Motor neuron (in vitro differentiated cells): ENCODE data around the gene PREX1. TPM values are rescaled to one million over a fixed set of nuclear protein-coding genes. Genes with fewer than 3 reads are reported as not detected.
"Not testable (repeated sequence)": the region's sequence is repeated elsewhere in the genome, so short reads cannot be mapped to it uniquely, and the experiment has no call there.

Experiments
- ATAC-seq, 8 experiments: fragments of 200-7000 bp; cut with Tn5 transposase; replicated peaks in 6 of 8; 2 replicates each; pipeline ENCODE4 v1.8.0; 2021; ENCODE audit warnings: mild to moderate bottlenecking in 8 of 8, moderate library complexity in 8 of 8
- H3K27ac ChIP-seq, 2 donors: fragments of 250-450 bp; sonication (Bioruptor Pico); 2 replicates each; pipeline ENCODE4 v1.9.0; 2021; ENCODE audit warnings: antibody characterized with exemption in 2 of 2, mild to moderate bottlenecking in 2 of 2, moderate library complexity in 1 of 2
- H3K4me1 ChIP-seq, 2 donors: fragments of 250-450 bp; sonication (Bioruptor Pico); replicated peaks in 1 of 2; 2 replicates each; pipeline ENCODE4 v1.6.1; 2021; ENCODE audit warnings: antibody characterized with exemption in 2 of 2, mild to moderate bottlenecking in 2 of 2, moderate library complexity in 1 of 2
- H3K4me3 ChIP-seq, 5 donors: fragments of 250-450 bp; sonication (Bioruptor Pico); 2 replicates each; pipeline ENCODE4 v1.9.0; 2021; ENCODE audit warnings: antibody characterized with exemption in 5 of 5, mild to moderate bottlenecking in 5 of 5, moderate library complexity in 4 of 5
- WGBS, 10 experiments: fragments of 450-650 bp; shearing (Covaris generic); methylation state at CpG; one replicate each; pipeline ENCODE4 v1.0.0; 2022; 5-methylcytosine and 5-hydroxymethylcytosine counted together
- in situ Hi-C, 9 experiments: fragments of 400-800 bp; cut with MboI; loops; one replicate each; pipeline ENCODE4 v1.15.0; 2021; ENCODE audit warnings: low sequenced_read_pairs in 9 of 9, low pct_unique_long_range_greater_than_20kb in 2 of 9; ENCODE audit not compliant: unreplicated experiment in 9 of 9
- total RNA-seq, 8 experiments: library from RNA; unstranded; fragments of 300-600 nt; gene quantifications; 2 replicates each; pipeline versions ENCODE4 v1.2.3 to v1.2.4, GENCODE V29; 2022

The PREX1 gene, protein sequence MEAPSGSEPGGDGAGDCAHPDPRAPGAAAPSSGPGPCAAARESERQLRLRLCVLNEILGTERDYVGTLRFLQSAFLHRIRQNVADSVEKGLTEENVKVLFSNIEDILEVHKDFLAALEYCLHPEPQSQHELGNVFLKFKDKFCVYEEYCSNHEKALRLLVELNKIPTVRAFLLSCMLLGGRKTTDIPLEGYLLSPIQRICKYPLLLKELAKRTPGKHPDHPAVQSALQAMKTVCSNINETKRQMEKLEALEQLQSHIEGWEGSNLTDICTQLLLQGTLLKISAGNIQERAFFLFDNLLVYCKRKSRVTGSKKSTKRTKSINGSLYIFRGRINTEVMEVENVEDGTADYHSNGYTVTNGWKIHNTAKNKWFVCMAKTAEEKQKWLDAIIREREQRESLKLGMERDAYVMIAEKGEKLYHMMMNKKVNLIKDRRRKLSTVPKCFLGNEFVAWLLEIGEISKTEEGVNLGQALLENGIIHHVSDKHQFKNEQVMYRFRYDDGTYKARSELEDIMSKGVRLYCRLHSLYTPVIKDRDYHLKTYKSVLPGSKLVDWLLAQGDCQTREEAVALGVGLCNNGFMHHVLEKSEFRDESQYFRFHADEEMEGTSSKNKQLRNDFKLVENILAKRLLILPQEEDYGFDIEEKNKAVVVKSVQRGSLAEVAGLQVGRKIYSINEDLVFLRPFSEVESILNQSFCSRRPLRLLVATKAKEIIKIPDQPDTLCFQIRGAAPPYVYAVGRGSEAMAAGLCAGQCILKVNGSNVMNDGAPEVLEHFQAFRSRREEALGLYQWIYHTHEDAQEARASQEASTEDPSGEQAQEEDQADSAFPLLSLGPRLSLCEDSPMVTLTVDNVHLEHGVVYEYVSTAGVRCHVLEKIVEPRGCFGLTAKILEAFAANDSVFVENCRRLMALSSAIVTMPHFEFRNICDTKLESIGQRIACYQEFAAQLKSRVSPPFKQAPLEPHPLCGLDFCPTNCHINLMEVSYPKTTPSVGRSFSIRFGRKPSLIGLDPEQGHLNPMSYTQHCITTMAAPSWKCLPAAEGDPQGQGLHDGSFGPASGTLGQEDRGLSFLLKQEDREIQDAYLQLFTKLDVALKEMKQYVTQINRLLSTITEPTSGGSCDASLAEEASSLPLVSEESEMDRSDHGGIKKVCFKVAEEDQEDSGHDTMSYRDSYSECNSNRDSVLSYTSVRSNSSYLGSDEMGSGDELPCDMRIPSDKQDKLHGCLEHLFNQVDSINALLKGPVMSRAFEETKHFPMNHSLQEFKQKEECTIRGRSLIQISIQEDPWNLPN (N-terminal part only)
- 10 to 100 TPM; 10.1 to 54.9 (median 27.0) TPM for total RNA-seq

DNA sequence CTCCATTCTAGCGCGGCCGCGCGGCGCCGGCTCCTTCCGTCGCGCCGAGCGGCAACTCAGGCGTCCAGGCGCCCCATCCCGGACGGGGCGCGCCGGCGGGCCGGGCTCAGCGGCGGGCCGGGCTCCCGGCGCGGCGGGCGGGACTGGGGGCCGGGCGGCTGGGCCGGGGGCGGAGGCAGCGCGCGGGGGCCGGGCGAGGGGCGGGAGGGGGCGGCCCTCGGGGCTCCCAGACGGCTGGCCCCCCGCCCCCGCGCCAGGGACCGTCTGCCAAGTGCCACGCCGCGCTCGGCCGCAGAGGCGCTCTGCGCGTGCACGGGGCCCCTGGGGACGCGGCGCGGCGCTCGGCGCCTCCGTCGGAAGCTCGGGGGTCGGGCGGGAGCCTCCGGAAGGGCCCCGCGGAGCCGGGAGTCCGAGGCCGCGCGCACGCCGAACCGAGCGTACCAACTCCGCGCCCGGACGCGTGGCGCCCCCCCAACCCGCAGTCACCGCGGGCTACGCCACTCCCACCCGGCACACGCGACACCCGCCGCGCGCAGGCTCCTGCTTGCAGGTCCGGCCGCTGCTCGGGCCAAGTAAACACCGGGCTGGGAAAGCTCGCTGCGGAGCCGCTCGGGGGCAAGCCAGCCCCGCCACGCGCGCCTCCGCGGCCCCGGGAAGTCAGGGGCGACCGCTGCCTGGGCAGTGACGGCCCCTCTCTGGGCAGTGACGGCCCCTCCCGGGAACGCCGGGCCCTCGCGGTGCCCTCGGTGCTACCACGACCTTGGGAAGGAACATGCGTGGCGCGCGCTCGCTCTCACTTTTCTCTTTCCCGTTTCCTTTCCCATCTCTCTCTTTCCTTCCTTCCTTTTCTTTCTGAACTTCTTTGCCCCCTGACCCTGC lies at the start of gene PREX1:
PREX1 (minus strand) TSS at position 145 of the 879 bp plus-strand sequence; CDS start at position 6, 139 bp downstream.
- WGBS, 10 experiments = 0 to 7% (median 4%) methylated on average over 5 to 23 of the region's 128 CpGs; no CpG with 5 or more reads in 7 of the 10 experiments
- in situ Hi-C loops = no loop called here
- Histone ChIP-seq H3K4me3 (peak within 1 kb of the TSS; percentile 47 to 67 (median 60)), H3K4me1 (peaks cover 22 to 29% of the 10 kb centered on the region in 2 donors), H3K27ac (peak within 1 kb of the TSS; percentile 1 to 55)
- ATAC-seq = peak; percentile 46 to 85 (median 80)

DNA sequence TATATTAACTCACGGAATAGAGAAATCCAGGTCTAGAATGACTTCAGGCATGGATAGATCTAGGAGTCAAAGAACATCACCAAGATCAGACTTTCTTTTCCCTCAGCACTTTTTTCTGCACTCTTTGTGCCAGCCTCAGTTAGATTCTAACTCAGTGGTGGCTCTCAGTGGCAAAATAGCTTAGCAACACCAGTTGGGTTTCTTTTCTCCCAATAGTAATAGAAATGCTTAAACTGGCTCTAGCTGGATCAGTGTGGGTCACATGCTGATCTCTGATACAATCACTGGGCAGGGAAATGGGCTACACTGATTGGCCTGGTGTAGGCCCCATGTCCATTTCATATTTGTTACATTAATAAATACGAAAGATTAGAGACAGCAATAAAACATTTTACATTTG lies 49.5 kb upstream of the PREX1 start:
- Histone ChIP-seq H3K4me3 (no peak overlapping the region), H3K27ac (no peak overlapping the region), H3K4me1 (no peaks in the 10 kb centered on the region)
- 0 to 86% (median 15%) methylated on average over 1 to 2 of the region's 2 CpGs; no CpG with 5 or more reads in 2 of the 10 experiments for WGBS, 10 experiments
- peak in 2 of 8 experiments; percentile 57 to 90 for ATAC-seq
- in situ Hi-C loops = no loop called here

DNA sequence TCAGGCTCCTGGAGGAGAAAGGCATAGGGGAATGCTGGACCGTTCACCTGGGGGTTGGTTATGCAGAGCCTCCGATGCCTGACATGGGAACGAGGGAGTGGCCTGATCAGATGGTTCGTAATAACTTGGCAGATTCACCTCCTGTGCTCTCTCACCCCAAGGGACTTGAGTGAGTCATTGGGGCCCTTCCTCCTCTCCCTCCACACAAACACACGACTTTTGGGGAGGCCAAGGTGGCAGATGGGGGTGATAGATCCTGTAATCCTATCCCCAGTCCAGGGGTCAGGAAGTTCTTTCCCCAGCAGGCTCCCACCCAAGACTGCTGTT lies 48.1 kb upstream of the PREX1 start:
- ATAC-seq = peak in 1 of 8 experiments; percentile 63
- 0 to 100% (median 37%) methylated on average over 1 to 2 of the region's 5 CpGs; no CpG with 5 or more reads in 6 of the 10 experiments for WGBS, 10 experiments
- H3K4me3 ChIP-seq = no peak overlapping the region
- H3K4me1 ChIP-seq = no peaks in the 10 kb centered on the region
- in situ Hi-C loops = no loop called here
- no peak overlapping the region for H3K27ac ChIP-seq

DNA sequence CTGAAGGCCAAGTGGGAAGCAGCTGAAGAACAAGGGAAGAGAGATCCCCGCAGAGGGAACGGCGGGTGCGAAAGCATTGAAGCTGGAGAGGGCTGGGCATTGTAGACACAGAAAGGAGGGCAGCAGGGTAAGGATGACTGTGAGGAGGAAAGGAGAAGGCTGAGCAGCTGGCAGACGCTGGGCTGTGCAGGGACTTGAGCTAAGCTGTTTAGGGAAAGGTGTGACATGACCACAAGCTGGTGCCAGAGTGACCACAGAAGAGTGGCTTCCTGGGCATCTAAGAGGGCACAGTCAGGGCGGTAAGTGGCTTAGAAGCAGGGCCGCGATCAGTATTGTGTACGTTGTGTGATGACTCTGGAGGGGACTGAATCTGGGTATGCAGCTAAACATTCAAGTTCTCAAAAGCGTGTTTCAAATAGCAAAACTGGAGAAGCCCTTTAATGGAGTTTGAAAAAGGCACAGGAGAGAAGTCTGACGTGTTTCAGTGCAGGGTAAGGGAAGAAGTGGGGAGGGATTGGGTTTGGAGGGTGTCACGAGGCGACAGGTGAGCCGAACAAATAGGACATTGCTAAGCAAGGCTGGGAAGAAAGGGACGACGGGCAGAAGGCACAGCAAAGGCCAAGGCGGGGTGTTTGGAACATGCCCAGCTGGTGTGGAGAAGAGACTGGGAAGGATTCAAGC lies 47.6 kb upstream of the PREX1 start:
- Histone ChIP-seq H3K4me1 (no peaks in the 10 kb centered on the region), H3K4me3 (no peak overlapping the region), H3K27ac (no peak overlapping the region)
- in situ Hi-C loops = no loop called here
- no peak for ATAC-seq
- WGBS, 10 experiments = 65 to 97% (median 83%) methylated on average over 6 to 15 of the region's 17 CpGs; no CpG with 5 or more reads in 2 of the 10 experiments

DNA sequence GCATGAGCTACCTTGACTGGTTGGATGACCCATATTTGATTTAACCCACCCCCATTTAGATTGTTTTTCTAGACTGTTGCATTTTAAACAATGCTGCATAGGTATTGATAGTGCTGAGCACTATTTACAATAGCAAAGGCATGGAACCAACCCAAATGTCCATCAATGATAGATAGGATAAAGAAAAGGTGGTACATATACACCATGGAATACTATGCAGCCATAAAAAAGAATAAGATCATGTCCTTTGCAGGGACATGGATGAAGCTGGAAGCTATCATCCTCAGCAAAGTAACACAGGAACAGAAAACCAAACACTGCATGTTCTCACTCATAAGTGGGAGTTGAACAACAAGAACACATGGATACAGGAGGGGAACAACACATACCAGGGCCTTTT lies 41.6 kb upstream of the PREX1 start:
- in situ Hi-C loops, ATAC-seq, H3K27ac ChIP-seq, H3K4me3 ChIP-seq, H3K4me1 ChIP-seq: not testable (repeated sequence)

DNA sequence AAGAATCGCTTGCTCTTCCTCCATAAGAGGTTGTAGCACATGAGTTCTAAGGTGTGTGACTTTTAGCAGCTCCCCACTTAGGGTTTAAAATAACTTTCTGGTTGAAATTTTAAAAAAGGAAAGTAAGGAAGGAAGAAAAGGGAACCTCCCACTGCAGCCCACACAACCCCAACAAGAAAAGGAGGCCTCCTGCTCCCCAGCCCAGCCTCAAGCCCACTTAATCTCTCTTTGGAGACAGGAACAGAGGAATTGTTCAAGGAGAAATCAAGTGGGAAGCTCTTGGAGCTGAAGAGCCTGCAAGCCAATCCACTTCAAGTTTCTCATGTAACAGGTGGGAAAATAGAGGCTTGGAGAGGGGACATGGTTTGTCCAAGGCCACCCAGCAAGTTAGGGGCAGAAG lies 39.1 kb upstream of the PREX1 start:
- no peak for ATAC-seq
- H3K4me3 ChIP-seq = no peak overlapping the region
- no peaks in the 10 kb centered on the region for H3K4me1 ChIP-seq
- in situ Hi-C loops = no loop called here
- H3K27ac ChIP-seq = no peak overlapping the region
- WGBS, 10 experiments = 50 to 100% (median 93%) methylated on average over 1 of the region's 1 CpG; no CpG with 5 or more reads in 6 of the 10 experiments

DNA sequence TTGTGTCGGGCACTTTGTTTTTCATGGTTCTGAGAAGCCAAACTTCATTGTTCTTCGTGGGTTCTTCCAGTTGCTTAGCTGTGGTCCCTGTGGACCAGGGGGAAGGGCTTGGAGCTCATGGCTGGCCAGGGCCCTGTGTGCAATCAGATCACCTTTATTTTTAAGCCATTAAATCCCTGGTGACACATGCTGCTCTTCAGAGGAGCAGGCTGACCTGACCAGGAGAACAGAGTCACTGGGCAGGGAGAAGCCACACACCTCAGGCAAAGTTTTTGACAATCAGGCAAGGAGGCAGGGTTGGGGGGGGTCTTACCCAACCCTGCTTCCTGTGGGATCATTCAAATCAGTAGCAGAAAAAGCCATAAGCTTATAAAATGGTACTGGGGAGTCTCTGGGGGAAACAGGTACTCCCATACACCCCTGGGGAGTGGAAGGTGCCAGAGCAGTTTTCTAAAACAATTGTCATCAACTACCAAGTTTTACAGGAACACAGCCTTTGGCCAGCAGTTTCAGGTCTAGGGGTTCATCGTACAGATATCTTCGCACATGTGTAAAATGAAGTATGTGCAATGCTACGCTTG lies 37.0 kb upstream of the PREX1 start:
- Histone ChIP-seq H3K4me1 (no peaks in the 10 kb centered on the region), H3K4me3 (no peak overlapping the region), H3K27ac (no peak overlapping the region)
- ATAC-seq = no peak
- WGBS, 10 experiments = 60 to 94% (median 77%) methylated on average over 1 to 4 of the region's 5 CpGs; no CpG with 5 or more reads in 2 of the 10 experiments
- in situ Hi-C loops = no loop called here

DNA sequence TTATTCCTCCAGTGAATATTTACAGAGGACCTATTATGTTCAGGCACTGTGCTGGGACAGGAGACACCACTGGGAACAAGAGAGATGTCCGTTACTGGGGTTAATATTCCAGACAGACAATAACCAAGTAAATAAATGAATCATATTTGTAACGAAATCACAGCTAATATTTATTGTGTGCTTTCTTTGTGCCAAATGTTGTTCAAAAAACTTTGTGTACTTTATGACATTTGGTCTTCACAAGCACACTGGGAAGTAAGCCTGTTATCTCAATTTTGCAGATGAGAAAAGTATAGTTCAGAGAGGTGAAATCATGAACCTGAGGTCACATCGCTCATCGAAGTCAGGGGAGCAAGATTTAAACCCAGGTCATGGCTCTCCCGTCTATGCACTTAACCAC lies 36.5 kb upstream of the PREX1 start:
- in situ Hi-C loops = no loop called here

DNA sequence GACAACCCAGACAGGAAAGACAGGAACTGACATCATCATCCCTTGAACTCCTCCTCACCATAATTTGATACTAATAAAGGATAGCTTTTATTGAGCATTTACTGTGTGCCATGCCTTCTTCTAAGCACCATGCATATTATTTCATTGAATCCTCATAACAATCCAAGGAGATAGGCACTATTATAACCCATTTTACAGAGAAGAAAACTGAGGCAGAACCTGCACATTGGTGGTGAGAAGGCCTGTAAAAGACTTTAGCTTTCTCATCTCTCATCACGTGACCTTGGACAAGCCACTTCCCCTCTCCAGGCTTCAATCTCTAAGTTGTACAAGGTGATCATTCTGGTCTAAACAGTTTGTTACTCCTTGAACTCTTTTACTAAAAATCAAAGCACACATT lies 34.5 kb upstream of the PREX1 start:
- no peaks in the 10 kb centered on the region for H3K4me1 ChIP-seq
- no peak overlapping the region for H3K4me3 ChIP-seq
- ATAC-seq = no peak
- H3K27ac ChIP-seq = no peak overlapping the region
- 60 to 100% (median 100%) methylated on average over 1 of the region's 1 CpG; no CpG with 5 or more reads in 3 of the 10 experiments for WGBS, 10 experiments
- in situ Hi-C loops = no loop called here

More for the DNA sequence above, 36.5 kb upstream of the PREX1 start:
- WGBS, 10 experiments = 29 to 90% (median 73%) methylated on average over 2 to 5 of the region's 5 CpGs; no CpG with 5 or more reads in 2 of the 10 experiments
- no peak for ATAC-seq
- no peaks in the 10 kb centered on the region for H3K4me1 ChIP-seq
- H3K4me3 ChIP-seq = no peak overlapping the region
- H3K27ac ChIP-seq = no peak overlapping the region

DNA sequence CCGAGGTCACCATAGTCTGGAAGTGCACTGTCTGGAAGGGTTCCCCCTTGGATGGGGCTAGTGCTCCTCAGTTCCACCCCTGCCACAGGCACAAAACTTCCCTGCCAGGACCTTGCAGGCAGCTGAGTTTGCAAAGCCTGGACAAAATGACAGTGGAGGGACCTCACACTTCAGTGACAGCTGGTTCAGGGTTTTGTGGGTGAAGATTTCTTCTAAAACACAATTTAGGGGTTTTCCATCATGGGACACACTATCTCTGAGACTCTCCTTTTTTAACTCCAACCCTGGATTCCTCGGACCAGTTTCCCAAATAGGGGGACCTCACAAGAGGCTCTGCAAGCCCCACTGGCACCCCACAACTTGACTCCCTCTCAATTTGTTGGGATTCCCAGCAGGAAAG lies 33.6 kb upstream of the PREX1 start:
- 80 to 100% (median 92%) methylated on average over 1 of the region's 2 CpGs; no CpG with 5 or more reads in 4 of the 10 experiments for WGBS, 10 experiments
- ATAC-seq = no peak
- in situ Hi-C loops = no loop called here

DNA sequence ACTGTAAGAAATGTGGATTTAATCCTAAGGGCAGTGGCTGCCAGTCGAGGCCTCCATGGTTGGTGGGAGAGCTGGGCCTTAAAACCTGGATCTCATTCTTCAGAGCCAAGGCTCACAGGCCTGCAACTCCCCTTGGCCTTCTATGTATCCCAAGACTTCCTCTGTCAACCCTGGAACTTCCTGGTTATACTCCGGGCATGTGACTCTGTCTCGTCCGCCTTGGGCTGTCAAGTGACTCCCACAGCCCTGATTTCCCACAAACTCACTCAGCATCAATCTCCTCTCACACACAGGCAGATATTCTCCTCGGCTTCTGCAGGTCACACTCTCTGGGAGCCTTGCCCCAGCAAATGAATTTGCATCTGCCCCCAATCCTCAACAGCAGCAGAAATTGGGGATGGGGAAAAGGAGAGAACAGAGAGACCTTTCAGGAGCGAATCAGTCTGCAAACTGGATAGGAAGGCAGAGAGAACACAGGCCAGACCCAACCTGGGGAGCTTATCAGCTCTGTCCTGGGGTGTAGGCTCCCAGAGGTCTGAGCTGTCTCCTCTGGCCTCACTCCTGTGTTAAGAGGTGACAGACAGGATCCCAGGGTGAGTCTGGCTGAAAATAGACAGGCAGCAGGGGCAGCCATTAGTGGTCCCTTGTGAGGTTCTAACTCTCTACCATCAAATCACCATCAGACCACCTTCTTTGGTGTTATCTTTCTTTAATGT lies 30.4 kb upstream of the PREX1 start:
- peaks cover 2 to 6% of the 10 kb centered on the region in 2 donors for H3K4me1 ChIP-seq
- in situ Hi-C loops = no loop called here
- ATAC-seq = peak in 2 of 8 experiments; percentile 28 to 36
- WGBS, 10 experiments = 20 to 94% (median 72%) methylated on average over 1 to 6 of the region's 6 CpGs; no CpG with 5 or more reads in 5 of the 10 experiments
- H3K27ac ChIP-seq = no peak overlapping the region
- H3K4me3 ChIP-seq = no peak overlapping the region

More for the DNA sequence above, 33.6 kb upstream of the PREX1 start:
- no peak overlapping the region for H3K27ac ChIP-seq
- no peaks in the 10 kb centered on the region for H3K4me1 ChIP-seq
- H3K4me3 ChIP-seq = no peak overlapping the region
